B cell (primary cell): ENCODE data around the gene AATK.
A peak's percentile ranks its signal among the peaks of the same experiment; 100 is the strongest.

Experiments used
- CTCF ChIP-seq: fragments of 200-600 bp; IDR thresholded peaks from one replicate; pipeline ENCODE4 v1.8.0; 2022; ENCODE audit warnings: antibody characterized with exemption, mild to moderate bottlenecking
- EZH2 ChIP-seq: IDR thresholded peaks from 2 replicates; pipeline ENCODE4 v1.6.1; 2012; ENCODE audit warnings: borderline replicate concordance, low read depth, mild to moderate bottlenecking, moderate library complexity, low read length; ENCODE audit not compliant: insufficient read depth, poor library complexity, severe bottlenecking

GRCh38 chr17:81200695-81201580, 34.9 kb upstream of the AATK start:
- TF ChIP-seq CTCF (peak; percentile 37), EZH2 (no peak)
